Vagina (tissue), 2 donors: ENCODE data around the gene TNFSF10. TPM values are rescaled to one million over a fixed set of nuclear protein-coding genes. Genes with fewer than 3 reads are reported as not detected.
"Not testable (repeated sequence)": the region's sequence is repeated elsewhere in the genome, so short reads cannot be mapped to it uniquely, and the experiment has no call there.

ENCODE experiments used
- DNase-seq, 2 donors: peaks; one replicate each; pipeline ENCODE4 v3.0.0-alpha.2; 2017; ENCODE audit errors: extremely low spot score in 2 of 2
- H3K27ac ChIP-seq: fragments of 200-600 bp; sonication (generic); one replicate; pipeline ENCODE4 v1.5.1; 2019
- H3K27me3 ChIP-seq: fragments of 200-600 bp; sonication (generic); one replicate; pipeline ENCODE4 v1.5.1; 2019
- H3K36me3 ChIP-seq, 2 donors: fragments of 200-600 bp; sonication (generic); one replicate each; pipeline ENCODE4 v1.5.1; 2017 to 2019
- H3K4me1 ChIP-seq: fragments of 200-600 bp; sonication (generic); one replicate; pipeline ENCODE4 v1.5.1; 2019
- H3K4me3 ChIP-seq, 2 donors: fragments of 200-600 bp; sonication (generic); 1 replicate in 1 of 2; 2 replicates in 1 of 2; pipeline ENCODE4 v1.5.1; 2016 to 2019
- H3K9me3 ChIP-seq: fragments of 200-600 bp; sonication (generic); one replicate; pipeline ENCODE4 v1.5.1; 2019
- POLR2A ChIP-seq, 2 donors: fragments of 450-650 bp; IDR thresholded peaks; one replicate each; pipeline ENCODE4 v1.6.1; 2017; ENCODE audit warnings: antibody characterized with exemption in 2 of 2, mild to moderate bottlenecking in 2 of 2, moderate library complexity in 2 of 2
- POLR2AphosphoS5 ChIP-seq, 2 donors: sonication (generic); formaldehyde crosslinking; IDR thresholded peaks; one replicate each; pipeline ENCODE4 v1.9.0; 2017; ENCODE audit warnings: antibody characterized with exemption in 2 of 2, mild to moderate bottlenecking in 2 of 2, low read depth in 1 of 2; ENCODE audit not compliant: insufficient read depth in 1 of 2
- intact Hi-C: fragments of 100-400 bp; cut with DNase I; formaldehyde crosslinking; loops from one replicate; pipeline ENCODE4 v1.15.1; 2023
- total RNA-seq: library from RNA; depleted of rRNA; stranded (reverse); fragments of >200 nt; gene quantifications from one replicate; pipeline ENCODE4 v1.2.3, GENCODE V29; 2016
- TF ChIP-seq, protein P1 (sequence below), 3 experiments: fragments of 450-650 bp in 2 of 3; fragments of 200-600 bp in 1 of 3; sonication (generic) in 1 of 3; IDR thresholded peaks; one replicate each; pipeline ENCODE4 v1.5.1; 2017 to 2019; ENCODE audit warnings: antibody characterized with exemption in 3 of 3, mild to moderate bottlenecking in 2 of 3, moderate library complexity in 2 of 3

TNFSF10 gene
- total RNA-seq, 1 donor from 2014 or later: 92.8 TPM

DNA sequence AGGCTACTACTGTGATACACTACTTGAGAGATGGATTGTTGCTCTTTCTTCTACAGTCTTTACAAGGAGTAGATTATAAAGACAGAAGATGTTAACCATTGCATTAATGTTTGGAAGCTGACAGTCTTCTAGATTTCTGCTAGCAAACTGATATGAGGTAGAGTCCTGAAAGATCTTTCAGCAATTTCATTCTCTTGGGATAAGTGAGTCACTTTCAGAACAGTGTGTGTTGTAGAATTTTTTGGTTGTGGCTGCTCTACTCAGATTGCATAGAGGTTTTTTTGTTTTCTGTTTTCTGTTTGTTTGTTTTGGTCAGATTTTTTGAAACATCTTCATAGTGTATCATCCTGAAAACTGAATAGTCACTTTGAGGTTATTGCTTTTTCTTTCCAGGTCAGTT lies 17.1 kb downstream of the TNFSF10 start:
- Histone ChIP-seq H3K27me3 (no peaks in the 10 kb centered on the region), H3K9me3 (peaks cover 8% of the 10 kb centered on the region), H3K27ac (no peak overlapping the region), H3K4me1 (no peaks in the 10 kb centered on the region), H3K36me3 (peaks cover 0 to 22% of the 10 kb centered on the region in 2 donors), H3K4me3 (no peak overlapping the region)
- DNase-seq: no peak
- intact Hi-C loops: no loop called here
- TF ChIP-seq POLR2A (IDR thresholded peaks at IDR 0.05): no peak
- TF ChIP-seq, protein P1, sequence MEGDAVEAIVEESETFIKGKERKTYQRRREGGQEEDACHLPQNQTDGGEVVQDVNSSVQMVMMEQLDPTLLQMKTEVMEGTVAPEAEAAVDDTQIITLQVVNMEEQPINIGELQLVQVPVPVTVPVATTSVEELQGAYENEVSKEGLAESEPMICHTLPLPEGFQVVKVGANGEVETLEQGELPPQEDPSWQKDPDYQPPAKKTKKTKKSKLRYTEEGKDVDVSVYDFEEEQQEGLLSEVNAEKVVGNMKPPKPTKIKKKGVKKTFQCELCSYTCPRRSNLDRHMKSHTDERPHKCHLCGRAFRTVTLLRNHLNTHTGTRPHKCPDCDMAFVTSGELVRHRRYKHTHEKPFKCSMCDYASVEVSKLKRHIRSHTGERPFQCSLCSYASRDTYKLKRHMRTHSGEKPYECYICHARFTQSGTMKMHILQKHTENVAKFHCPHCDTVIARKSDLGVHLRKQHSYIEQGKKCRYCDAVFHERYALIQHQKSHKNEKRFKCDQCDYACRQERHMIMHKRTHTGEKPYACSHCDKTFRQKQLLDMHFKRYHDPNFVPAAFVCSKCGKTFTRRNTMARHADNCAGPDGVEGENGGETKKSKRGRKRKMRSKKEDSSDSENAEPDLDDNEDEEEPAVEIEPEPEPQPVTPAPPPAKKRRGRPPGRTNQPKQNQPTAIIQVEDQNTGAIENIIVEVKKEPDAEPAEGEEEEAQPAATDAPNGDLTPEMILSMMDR (IDR thresholded peaks at IDR 0.05): no peak
- no peak for TF ChIP-seq POLR2AphosphoS5 (IDR thresholded peaks at IDR 0.05; ENCODE audit: insufficient read depth in 1 of 2, low read depth in 1 of 2)

DNA sequence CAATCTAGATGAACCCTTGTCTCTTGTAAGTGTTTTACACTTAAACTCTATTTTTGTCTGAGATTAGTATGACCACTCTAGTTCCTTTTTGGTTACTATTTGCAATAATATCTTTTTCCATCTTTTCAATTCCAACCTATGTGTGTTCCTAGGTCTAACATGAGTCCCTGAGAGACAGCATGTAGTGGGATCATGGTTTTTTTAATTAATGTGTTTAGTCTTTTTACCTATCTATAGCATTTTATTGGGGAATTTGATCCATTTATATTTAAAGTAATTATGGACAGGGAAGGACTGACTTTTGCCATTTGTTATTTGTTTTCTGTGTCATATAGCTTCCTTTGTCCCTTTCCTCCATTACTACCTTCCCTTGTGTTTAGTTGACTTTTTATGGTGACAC lies 21.7 kb downstream of the TNFSF10 start:
- Histone ChIP-seq H3K4me3 (no peak overlapping the region), H3K9me3 (peaks cover 8% of the 10 kb centered on the region), H3K27ac (no peak overlapping the region), H3K4me1 (no peaks in the 10 kb centered on the region), H3K27me3 (no peaks in the 10 kb centered on the region), H3K36me3 (no peaks in the 10 kb centered on the region)
- intact Hi-C loops: no loop called here
- TF ChIP-seq, protein P1 (IDR thresholded peaks at IDR 0.05): no peak
- no peak for DNase-seq

DNA sequence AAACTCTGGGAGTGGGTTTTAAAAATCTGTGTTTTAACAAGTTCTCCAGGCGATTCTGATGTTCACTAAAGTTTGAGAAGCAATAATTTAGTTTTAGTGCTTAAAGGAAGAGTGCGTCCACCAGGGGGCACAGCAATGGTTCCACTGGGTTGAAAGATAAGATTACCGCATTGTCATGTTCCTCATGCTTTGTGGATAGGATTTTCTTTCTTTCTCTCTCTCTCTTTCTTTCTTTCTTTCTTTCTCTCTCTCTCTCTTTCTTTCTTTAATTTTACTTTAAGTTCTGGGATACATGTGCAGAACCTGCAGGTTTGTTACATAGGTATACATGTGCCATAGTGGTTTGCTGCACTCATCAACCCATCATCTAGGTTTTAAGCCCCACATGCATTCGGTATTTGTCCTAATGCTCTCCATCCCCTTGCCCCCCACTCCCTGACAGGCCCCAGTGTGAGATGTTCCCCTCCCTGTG lies 33.0 kb downstream of the TNFSF10 start:
- H3K27ac ChIP-seq, H3K27me3 ChIP-seq, DNase-seq, intact Hi-C loops, H3K36me3 ChIP-seq, H3K9me3 ChIP-seq, H3K4me3 ChIP-seq, H3K4me1 ChIP-seq: not testable (repeated sequence)
- TF ChIP-seq, protein P1 (IDR thresholded peaks at IDR 0.05): peak; percentile 53 to 84 (median 73)

DNA sequence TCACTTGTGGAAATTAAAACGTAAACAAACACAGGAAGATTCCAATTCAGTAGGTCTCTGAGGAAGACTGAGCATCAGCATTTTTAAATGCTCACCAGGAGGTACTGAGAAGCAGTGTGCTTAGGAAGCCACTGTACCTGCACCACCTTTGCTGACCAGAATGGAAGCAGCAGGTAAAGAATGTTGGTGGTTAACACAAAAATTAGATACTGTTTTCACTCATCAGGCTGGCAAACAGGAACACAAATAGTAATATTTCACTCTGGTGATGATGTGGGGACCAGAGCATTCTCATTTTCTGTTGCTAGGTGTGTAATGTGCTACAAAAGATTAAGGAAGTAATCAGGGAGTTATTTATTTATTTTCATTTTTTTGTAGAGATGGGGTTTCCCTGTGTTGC lies 45.1 kb downstream of the TNFSF10 start:
- intact Hi-C loops: no loop called here
- H3K4me1 ChIP-seq: no peaks in the 10 kb centered on the region
- no peak overlapping the region for H3K27ac ChIP-seq
- TF ChIP-seq POLR2A (IDR thresholded peaks at IDR 0.05) (no peak), POLR2AphosphoS5 (IDR thresholded peaks at IDR 0.05; ENCODE audit: insufficient read depth in 1 of 2, low read depth in 1 of 2) (no peak)
- TF ChIP-seq, protein P1 (IDR thresholded peaks at IDR 0.05): no peak
- no peaks in the 10 kb centered on the region for H3K9me3 ChIP-seq
- no peak overlapping the region for H3K4me3 ChIP-seq
- H3K27me3 ChIP-seq: no peaks in the 10 kb centered on the region
- H3K36me3 ChIP-seq: no peaks in the 10 kb centered on the region
- DNase-seq: no peak

DNA sequence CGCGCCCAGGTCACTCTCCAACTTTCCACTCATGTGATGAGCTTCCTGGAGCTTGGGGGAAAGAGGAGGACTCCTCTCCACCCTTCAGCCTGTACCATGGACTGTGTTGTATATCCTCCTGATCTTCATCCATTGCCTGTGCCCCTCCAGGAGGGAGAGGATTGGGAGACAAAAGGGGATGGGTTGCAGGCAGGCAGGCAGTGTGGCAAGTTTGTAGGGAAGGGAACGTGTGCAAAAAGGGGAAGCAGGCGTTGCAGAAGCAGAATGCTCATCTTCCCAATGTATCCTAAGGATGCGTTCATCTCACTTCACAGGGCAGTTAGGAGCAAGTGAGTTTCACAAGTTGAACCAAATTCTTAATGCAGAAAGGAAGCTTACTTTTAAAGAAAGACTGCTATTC lies 46.9 kb downstream of the TNFSF10 start:
- H3K36me3 ChIP-seq: no peaks in the 10 kb centered on the region
- no peaks in the 10 kb centered on the region for H3K27me3 ChIP-seq
- H3K27ac ChIP-seq: no peak overlapping the region
- intact Hi-C loops: no loop called here
- no peak overlapping the region for H3K4me3 ChIP-seq
- no peaks in the 10 kb centered on the region for H3K9me3 ChIP-seq
- TF ChIP-seq POLR2AphosphoS5 (IDR thresholded peaks at IDR 0.05; ENCODE audit: insufficient read depth in 1 of 2, low read depth in 1 of 2): no peak
- no peak for TF ChIP-seq POLR2A (IDR thresholded peaks at IDR 0.05)
- TF ChIP-seq, protein P1 (IDR thresholded peaks at IDR 0.05): no peak
- no peaks in the 10 kb centered on the region for H3K4me1 ChIP-seq
- no peak for DNase-seq
